Fibroblast of mammary gland (primary cell): ENCODE measurements around the gene CPSF4L.
"Not testable (repeated sequence)": the region's sequence is repeated elsewhere in the genome, so short reads cannot be mapped to it uniquely, and the experiment has no call there.

Experiments
- DNase-seq: peaks from one replicate; pipeline ENCODE4 v3.0.0-alpha.2; 2010; ENCODE audit warnings: low read depth
- H3K4me3 ChIP-seq: 2 replicates; pipeline ENCODE4 v1.5.1; 2011; ENCODE audit warnings: low read depth, mild to moderate bottlenecking, low read length, moderate library complexity; ENCODE audit not compliant: control insufficient read depth
- CTCF ChIP-seq: conservative IDR thresholded peaks from 2 replicates; pipeline ENCODE4 v1.5.1; 2011; ENCODE audit warnings: low read depth, low read length, inconsistent platforms; ENCODE audit not compliant: control insufficient read depth, insufficient read depth

Gene CPSF4L

DNA sequence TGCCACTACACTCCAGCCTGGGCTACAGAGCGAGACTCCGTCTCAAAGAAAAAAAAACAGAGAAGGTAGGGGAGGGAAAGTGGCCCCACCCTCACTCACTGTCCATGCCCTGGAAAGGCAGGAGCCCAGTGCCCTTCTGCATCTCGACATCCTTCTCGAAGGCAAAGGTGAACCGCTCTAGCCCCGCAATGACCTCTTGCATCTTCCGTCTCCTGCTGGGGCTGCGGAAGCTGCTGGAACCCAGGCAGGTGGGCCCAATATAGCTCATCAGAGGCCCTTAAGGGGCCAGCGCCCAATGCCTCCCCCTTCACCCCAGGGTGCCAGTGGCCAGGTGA is at the start of gene CPSF4L:
Gene CPSF4L (minus strand): TSS at position 264 of the 335 bp plus-strand sequence. CDS start 62 bp downstream, at position 202.
- TF ChIP-seq CTCF, result no peak
- no peak for DNase-seq

DNA sequence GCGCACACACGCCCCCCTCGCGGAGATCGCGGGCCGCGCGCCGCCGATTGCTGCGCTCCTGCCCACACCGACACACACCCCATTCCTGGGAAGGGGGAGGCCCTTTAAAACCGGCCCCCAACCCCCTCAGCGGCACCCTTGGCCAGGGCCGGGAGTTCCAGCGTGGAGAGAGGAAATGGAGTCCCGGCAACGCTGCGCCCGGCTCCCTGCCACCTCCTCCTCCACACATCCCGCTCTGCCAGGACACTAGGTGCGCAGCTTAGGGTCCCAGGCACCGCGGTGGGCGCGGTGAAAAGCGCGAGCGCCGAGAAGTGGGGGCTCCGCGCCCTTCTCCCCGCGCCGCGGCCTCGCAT is 49.7 kb upstream of the CPSF4L start:
- DNase-seq, result no peak
- peak overlapping the region; percentile 93 for H3K4me3 ChIP-seq
- no peak for TF ChIP-seq CTCF

More for the DNA sequence above, at the start of gene CPSF4L:
- no peak within 1 kb of the TSS for H3K4me3 ChIP-seq

- peak overlapping the region; percentile 93 for H3K4me3 ChIP-seq
- no peak for DNase-seq
- TF ChIP-seq CTCF, result no peak
Measured at GRCh38 chr17:73309727-73310596, 48.3 kb upstream of the CPSF4L start.

DNA sequence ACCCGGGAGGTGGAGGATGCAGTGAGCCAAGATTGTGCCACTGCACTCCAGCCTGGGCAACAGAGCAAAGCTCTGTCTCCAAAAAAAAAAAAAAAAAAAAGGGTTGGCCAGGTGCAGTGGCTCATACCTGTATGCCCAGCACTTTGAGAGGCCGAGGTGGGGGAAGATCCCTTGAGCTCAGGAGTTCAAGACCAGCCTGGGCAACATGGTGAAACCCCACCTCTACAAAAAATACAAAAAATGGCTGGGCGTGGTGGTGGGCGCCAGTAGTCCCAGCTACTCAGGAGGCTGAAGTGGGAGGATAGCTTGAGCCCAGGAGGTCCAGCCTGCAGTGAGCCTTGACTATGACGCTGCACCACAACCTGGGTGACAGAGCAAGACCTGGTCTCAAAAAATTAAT is 47.3 kb upstream of the CPSF4L start:
- H3K4me3 ChIP-seq, result peak overlapping the region; percentile 93
- DNase-seq, result not testable (repeated sequence)

- DNase-seq, result peak; percentile 93
- TF ChIP-seq CTCF, result no peak
- peak overlapping the region; percentile 27 for H3K4me3 ChIP-seq
Measured at GRCh38 chr17:73308017-73308823, 46.5 kb upstream of the CPSF4L start.

DNA sequence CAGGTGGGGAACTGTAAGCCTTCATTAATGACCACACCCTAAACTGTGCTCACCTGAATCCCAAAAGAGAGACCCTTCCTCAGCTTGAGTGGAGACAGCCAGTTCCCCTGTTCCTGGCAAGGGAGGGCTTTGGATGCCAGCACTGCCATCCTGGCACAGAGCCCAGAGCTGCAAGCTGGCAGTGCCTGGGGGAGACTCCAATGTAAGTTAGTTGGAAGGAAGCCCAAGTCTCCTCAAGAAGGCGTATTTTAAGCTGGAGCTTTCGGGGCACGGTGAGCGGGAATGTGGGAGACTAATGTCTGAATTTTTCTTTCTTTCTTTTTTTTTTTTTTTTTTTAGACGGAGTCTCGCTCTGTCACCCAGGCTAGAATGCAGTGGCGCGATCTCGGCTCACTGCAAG is 45.5 kb upstream of the CPSF4L start:
- H3K4me3 ChIP-seq, result no peak overlapping the region
- no peak for DNase-seq
- no peak for TF ChIP-seq CTCF

- H3K4me3 ChIP-seq, result peak overlapping the region; percentile 39
- no peak for DNase-seq
- TF ChIP-seq CTCF, result no peak
Measured at GRCh38 chr17:73305845-73306836, 44.5 kb upstream of the CPSF4L start.
